Stimulated activated naive B cell treated with anti-CD40 and anti-IgM and Interleukin-4, amounts not matched to agents 10 μg/mL and 1 μg/mL and 100 μg/mL, for 72 hours (primary cell): ENCODE data around the gene ASB6.

ENCODE experiments used
- ATAC-seq, 2 donors: fragments of 150-1000 bp; cut with Tn5 transposase; replicated peaks; 2 replicates each; pipeline ENCODE4 v1.10.0; 2021; ENCODE audit warnings: moderate library complexity in 1 of 2
- DNase-seq: peaks from one replicate; pipeline ENCODE4 v3.0.0; 2021
- H3K27ac Mint-ChIP-seq: one replicate; pipeline ENCODE4 v1.8.0; 2022; ENCODE audit warnings: mild to moderate bottlenecking, mixed read lengths
- H3K27me3 Mint-ChIP-seq, 2 donors: one replicate each; pipeline ENCODE4 v1.8.0; 2022; ENCODE audit warnings: mixed read lengths in 2 of 2
- H3K36me3 Mint-ChIP-seq, 2 donors: one replicate each; pipeline ENCODE4 v1.8.0; 2022; ENCODE audit warnings: mixed read lengths in 2 of 2, mild to moderate bottlenecking in 1 of 2
- H3K4me1 Mint-ChIP-seq, 2 donors: one replicate each; pipeline ENCODE4 v1.8.0; 2022; ENCODE audit warnings: mixed read lengths in 2 of 2, mild to moderate bottlenecking in 1 of 2
- H3K4me3 Mint-ChIP-seq, 2 donors: one replicate each; pipeline ENCODE4 v1.8.0; 2022; ENCODE audit warnings: mild to moderate bottlenecking in 2 of 2, mixed read lengths in 2 of 2, moderate library complexity in 1 of 2
- H3K9me3 Mint-ChIP-seq, 2 donors: one replicate each; pipeline ENCODE4 v1.8.0; 2022; ENCODE audit warnings: mixed read lengths in 2 of 2, mild to moderate bottlenecking in 1 of 2

ASB6 gene

DNA sequence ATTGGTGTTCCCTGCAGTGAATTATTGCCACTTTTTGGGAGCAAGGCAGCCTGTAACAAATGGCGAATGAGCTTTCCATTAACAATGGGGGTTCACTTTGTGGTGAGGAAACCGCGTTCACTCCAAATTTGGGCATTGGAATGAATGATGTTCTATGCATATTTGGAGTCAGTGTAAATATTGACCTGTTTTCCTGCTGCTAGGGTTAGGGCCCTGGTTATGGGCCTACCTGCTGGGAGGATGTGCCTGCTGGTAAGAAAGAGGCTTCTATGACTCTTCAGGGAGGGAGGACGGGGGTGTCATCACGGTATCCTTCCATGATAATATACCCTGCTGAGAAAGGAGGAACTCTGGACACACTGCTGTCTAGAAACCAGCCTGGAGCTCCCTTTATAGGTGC, 50.0 kb downstream of the ASB6 start:
- H3K27me3 Mint-ChIP-seq, result peaks cover 47 to 78% of the 10 kb centered on the region in 2 donors
- DNase-seq (no peak), ATAC-seq (no peak)
- H3K9me3 Mint-ChIP-seq, result no peaks in the 10 kb centered on the region
- peaks cover 8 to 33% of the 10 kb centered on the region in 2 donors for H3K4me1 Mint-ChIP-seq
- H3K36me3 Mint-ChIP-seq, result no peaks in the 10 kb centered on the region
- H3K27ac Mint-ChIP-seq, result no peak overlapping the region
- H3K4me3 Mint-ChIP-seq, result no peak overlapping the region

DNA sequence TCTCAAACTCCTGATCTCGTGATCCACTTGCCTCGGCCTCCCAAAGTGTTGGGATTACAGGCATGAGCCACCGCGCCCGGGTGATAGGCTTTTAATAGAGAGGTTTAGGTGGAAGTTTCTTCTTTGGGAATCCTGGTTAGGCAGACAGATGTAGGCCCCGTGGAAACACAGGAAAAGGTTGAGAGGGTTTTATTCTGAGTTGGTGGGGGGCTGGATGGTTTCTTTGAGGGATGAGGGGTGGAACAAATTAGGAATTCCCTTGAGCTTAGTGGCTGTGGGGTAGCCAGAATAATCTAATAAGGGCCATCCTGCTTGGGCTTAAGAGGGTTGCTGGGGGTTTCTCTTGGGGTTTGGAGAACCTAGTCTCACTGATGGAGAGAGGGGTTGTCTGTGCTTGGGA, 51.5 kb downstream of the ASB6 start:
- Mint-ChIP-seq H3K36me3 (no peaks in the 10 kb centered on the region), H3K27me3 (peaks cover 36 to 64% of the 10 kb centered on the region in 2 donors), H3K27ac (no peak overlapping the region), H3K4me1 (peaks cover 8 to 29% of the 10 kb centered on the region in 2 donors), H3K9me3 (no peaks in the 10 kb centered on the region), H3K4me3 (no peak overlapping the region)
- ATAC-seq, result no peak
- no peak for DNase-seq

DNA sequence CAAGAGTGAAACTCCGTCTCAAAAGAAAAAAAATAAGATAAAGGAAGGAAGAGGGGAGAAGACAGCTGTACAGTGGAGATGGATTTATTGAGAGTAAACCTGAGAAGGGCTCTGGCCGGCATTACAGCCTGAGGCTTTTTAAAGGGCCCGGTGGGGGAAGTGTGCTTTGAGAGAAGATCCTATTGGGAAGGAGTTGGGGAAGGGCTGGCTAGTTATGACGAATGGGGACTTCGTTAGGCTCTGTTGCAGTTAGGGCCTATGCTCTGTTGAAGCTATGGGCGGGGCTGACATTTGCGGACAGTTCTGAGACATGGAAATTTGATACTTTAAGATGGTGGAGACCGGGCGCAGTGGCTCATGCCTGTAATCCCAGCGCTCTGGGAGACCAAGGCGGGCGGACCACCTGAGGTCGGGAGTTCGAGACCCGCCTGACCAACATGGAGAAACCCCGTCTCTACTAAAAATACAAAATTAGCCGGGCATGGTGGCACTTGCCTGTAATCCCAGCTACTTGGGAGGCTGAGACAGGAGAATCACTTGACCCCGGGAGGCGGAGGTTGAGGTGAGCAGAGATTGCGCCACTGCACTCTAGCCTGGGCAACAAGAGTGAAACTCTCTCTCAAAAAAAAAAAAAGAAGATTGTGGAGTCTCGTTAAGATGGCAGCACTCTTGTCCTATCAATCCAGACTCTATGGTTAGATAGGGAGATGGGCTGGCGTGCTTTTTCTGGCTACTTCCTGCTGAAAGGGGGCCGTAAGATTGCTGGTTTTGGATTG, 54.3 kb downstream of the ASB6 start:
- Mint-ChIP-seq H3K27me3 (peaks cover 20 to 37% of the 10 kb centered on the region in 2 donors), H3K4me1 (peaks cover 11 to 37% of the 10 kb centered on the region in 2 donors), H3K36me3 (no peaks in the 10 kb centered on the region), H3K27ac (no peak overlapping the region), H3K9me3 (peaks cover 0 to 5% of the 10 kb centered on the region in 2 donors), H3K4me3 (no peak overlapping the region)
- ATAC-seq, result no peak
- no peak for DNase-seq

DNA sequence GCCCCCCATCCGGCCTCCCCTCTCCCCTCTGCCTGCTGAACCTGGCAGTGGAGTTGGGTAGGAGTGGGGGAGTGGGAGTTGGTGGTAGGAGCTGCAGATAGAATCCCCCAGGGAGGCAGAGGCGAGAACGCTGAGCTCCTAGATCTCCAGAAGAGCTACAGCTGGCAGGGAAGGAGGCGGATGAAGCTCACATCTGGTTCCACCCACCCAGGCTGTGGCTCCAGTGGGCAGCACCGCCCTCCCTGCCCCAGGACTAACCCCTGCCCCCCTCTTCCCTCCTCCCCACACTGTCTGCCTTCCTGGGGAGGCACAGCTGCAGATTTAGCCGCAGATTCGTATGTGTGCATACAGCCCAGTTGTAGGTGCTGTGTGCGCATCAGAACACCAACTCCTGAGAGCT, 55.3 kb downstream of the ASB6 start:
- ATAC-seq, result peak in 1 of 2 donors; percentile 21
- Mint-ChIP-seq H3K9me3 (peaks cover 0 to 5% of the 10 kb centered on the region in 2 donors), H3K27ac (no peak overlapping the region), H3K4me1 (peaks cover 11 to 38% of the 10 kb centered on the region in 2 donors), H3K27me3 (peaks cover 21 to 32% of the 10 kb centered on the region in 2 donors), H3K36me3 (no peaks in the 10 kb centered on the region), H3K4me3 (no peak overlapping the region)
- no peak for DNase-seq

DNA sequence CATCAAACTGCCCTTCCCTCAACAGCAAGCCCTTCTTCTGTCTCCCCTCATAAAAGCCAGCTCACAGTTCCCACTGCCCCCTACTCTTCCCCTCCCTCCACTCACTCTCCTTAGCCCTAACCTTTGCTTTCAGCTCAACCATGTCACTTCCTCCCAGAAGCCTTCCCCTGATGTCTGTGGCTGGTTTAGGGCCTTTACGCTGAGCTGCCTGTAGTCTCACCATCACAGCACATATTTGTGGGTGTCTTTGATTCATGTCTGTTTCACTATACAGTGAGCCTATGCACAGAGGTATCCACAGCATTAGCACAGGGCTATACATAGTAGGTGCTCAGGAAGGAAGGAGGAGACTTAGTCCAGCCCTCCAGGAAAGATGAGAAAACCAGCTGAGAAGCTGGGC, 55.7 kb downstream of the ASB6 start:
- Mint-ChIP-seq H3K9me3 (peaks cover 0 to 5% of the 10 kb centered on the region in 2 donors), H3K27me3 (peaks cover 21 to 32% of the 10 kb centered on the region in 2 donors), H3K4me1 (peaks cover 11 to 38% of the 10 kb centered on the region in 2 donors), H3K36me3 (no peaks in the 10 kb centered on the region), H3K4me3 (no peak overlapping the region), H3K27ac (no peak overlapping the region)
- DNase-seq (no peak), ATAC-seq (peak; percentile 46 to 63)

DNA sequence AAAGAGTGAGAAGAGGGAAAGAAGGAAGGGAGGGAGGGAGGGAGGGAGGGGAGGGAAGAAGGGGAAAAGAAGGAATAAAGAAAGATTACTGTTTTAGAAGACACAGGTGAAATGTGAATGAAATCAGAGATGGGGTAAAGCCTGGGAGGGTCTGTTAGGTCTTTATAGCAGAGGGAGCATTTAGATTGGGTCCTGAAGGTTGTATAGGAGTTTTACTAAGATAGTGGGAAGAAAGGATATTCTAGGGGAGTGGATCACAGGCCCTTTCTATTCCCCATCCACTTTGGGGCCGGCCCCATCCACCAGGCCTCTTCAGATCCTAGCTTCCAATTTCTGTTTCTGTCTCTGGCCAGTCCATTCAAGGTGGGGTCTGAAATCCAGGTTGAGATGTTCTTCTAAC, 56.6 kb downstream of the ASB6 start:
- ATAC-seq (no peak), DNase-seq (no peak)
- no peaks in the 10 kb centered on the region for H3K36me3 Mint-ChIP-seq
- H3K9me3 Mint-ChIP-seq, result peaks cover 0 to 5% of the 10 kb centered on the region in 2 donors
- H3K27ac Mint-ChIP-seq, result no peak overlapping the region
- H3K27me3 Mint-ChIP-seq, result peaks cover 15 to 26% of the 10 kb centered on the region in 2 donors
- H3K4me3 Mint-ChIP-seq, result no peak overlapping the region
- H3K4me1 Mint-ChIP-seq, result peaks cover 14 to 43% of the 10 kb centered on the region in 2 donors
